GM19099 (cell line): ENCODE data around the gene ST3GAL5.

ENCODE experiments used
- POLR2A ChIP-seq: IDR thresholded peaks from 3 replicates; pipeline ENCODE4 v1.6.1; 2011; ENCODE audit warnings: low read depth; ENCODE audit not compliant: insufficient read length; ENCODE audit errors: extremely low read depth

ST3GAL5 gene

GRCh38 chr2:85858841-85859240 lies 29.9 kb downstream of the ST3GAL5 start:
- TF ChIP-seq POLR2A: no peak

GRCh38 chr2:85854897-85855296 lies 33.9 kb downstream of the ST3GAL5 start:
- TF ChIP-seq POLR2A: no peak

- TF ChIP-seq POLR2A: no peak
These were observed 34.7 kb downstream of the ST3GAL5 start for GRCh38 chr2:85854166-85854509.

- no peak for TF ChIP-seq POLR2A
These were observed 35.2 kb downstream of the ST3GAL5 start for GRCh38 chr2:85853499-85854165.

- no peak for TF ChIP-seq POLR2A
These were observed 35.8 kb downstream of the ST3GAL5 start for GRCh38 chr2:85852937-85853498.

GRCh38 chr2:85852152-85852840 lies 36.5 kb downstream of the ST3GAL5 start:
- TF ChIP-seq POLR2A: no peak

GRCh38 chr2:85851253-85852151 lies 37.3 kb downstream of the ST3GAL5 start:
- TF ChIP-seq POLR2A: no peak

- TF ChIP-seq POLR2A: no peak
These were observed 38.3 kb downstream of the ST3GAL5 start for GRCh38 chr2:85850451-85850850.

- no peak for TF ChIP-seq POLR2A
These were observed 41.7 kb downstream of the ST3GAL5 start for GRCh38 chr2:85847051-85847588.

- no peak for TF ChIP-seq POLR2A
These were observed 42.4 kb downstream of the ST3GAL5 start for GRCh38 chr2:85846411-85846810.

GRCh38 chr2:85844486-85844885 lies 44.3 kb downstream of the ST3GAL5 start:
- no peak for TF ChIP-seq POLR2A

GRCh38 chr2:85843543-85843942 lies 45.2 kb downstream of the ST3GAL5 start:
- no peak for TF ChIP-seq POLR2A

- TF ChIP-seq POLR2A: no peak
These were observed 48.7 kb downstream of the ST3GAL5 start for GRCh38 chr2:85840091-85840490.

- TF ChIP-seq POLR2A: no peak
These were observed 49.3 kb downstream of the ST3GAL5 start for GRCh38 chr2:85839461-85839860.

GRCh38 chr2:85838641-85839040 lies 50.1 kb downstream of the ST3GAL5 start:
- no peak for TF ChIP-seq POLR2A
